Uterus (tissue), 4 donors: ENCODE measurements around the gene DOCK7. TPM values are rescaled to one million over a fixed set of nuclear protein-coding genes. Genes with fewer than 3 reads are reported as not detected.

Source experiments
- DNase-seq, 2 donors: peaks; one replicate each; pipeline ENCODE4 v3.0.0-alpha.2; 2019 to 2020
- H3K27ac ChIP-seq, 2 donors: fragments of 200-600 bp; sonication (generic); 1 replicate in 1 of 2; 2 replicates in 1 of 2; pipeline ENCODE4 v1.5.1; 2016 to 2018
- H3K27me3 ChIP-seq, 2 donors: fragments of 200-600 bp; sonication (generic); one replicate each; pipeline ENCODE4 v1.5.1; 2018 to 2019; ENCODE audit warnings: control low read depth in 1 of 2
- H3K36me3 ChIP-seq, 2 donors: fragments of 200-600 bp; sonication (generic); one replicate each; pipeline ENCODE4 v1.5.1; 2019; ENCODE audit warnings: control low read depth in 1 of 2
- H3K4me1 ChIP-seq, 2 donors: fragments of 200-600 bp; sonication (generic); one replicate each; pipeline ENCODE4 v1.5.1; 2018 to 2019; ENCODE audit warnings: control low read depth in 1 of 2
- H3K4me3 ChIP-seq, 2 donors: fragments of 200-600 bp; sonication (generic); 1 replicate in 1 of 2; 2 replicates in 1 of 2; pipeline ENCODE4 v1.5.1; 2018 to 2019; ENCODE audit warnings: mild to moderate bottlenecking in 1 of 2
- H3K9me3 ChIP-seq, 2 donors: fragments of 200-600 bp; sonication (generic); one replicate each; pipeline ENCODE4 v1.5.1; 2019; ENCODE audit warnings: control low read depth in 1 of 2
- CTCF ChIP-seq, 4 experiments: fragments of 200-600 bp in 2 of 4; fragments of 450-650 bp in 2 of 4; sonication (generic) in 2 of 4; IDR thresholded peaks; one replicate each; pipeline ENCODE4 v1.5.1; 2016 to 2019; ENCODE audit warnings: antibody characterized with exemption in 4 of 4, mild to moderate bottlenecking in 2 of 4, moderate library complexity in 1 of 4
- POLR2A ChIP-seq, 2 donors: fragments of 450-650 bp; IDR thresholded peaks; one replicate each; pipeline ENCODE4 v1.6.1; 2016; ENCODE audit warnings: antibody characterized with exemption in 2 of 2, mild to moderate bottlenecking in 1 of 2, moderate library complexity in 1 of 2
- intact Hi-C: fragments of 100-400 bp; cut with DNase I; formaldehyde crosslinking; loops from one replicate; pipeline ENCODE4 v1.15.1; 2023; ENCODE audit warnings: low total_unique reads
- total RNA-seq, 4 donors: library from RNA; depleted of rRNA in 3 of 4; stranded (reverse); fragments of >200 nt in 3 of 4; gene quantifications; one replicate each; pipeline versions ENCODE4 v1.1.0 to v1.2.4, GENCODE V29; 2014 to 2023
- donor health status: DM: yes; HTN: yes; CAD: no.

The DOCK7 gene
- total RNA-seq, 4 donors from 2014 or later: 17.9 to 134 (median 77.9) TPM

- DNase-seq: peak in 1 of 2 donors; percentile 40
- Histone ChIP-seq H3K9me3 (no peaks in the 10 kb centered on the region), H3K27me3 (no peaks in the 10 kb centered on the region), H3K4me1 (peaks cover 0 to 5% of the 10 kb centered on the region in 2 donors), H3K36me3 (no peaks in the 10 kb centered on the region), H3K27ac (peak overlapping the region; percentile 98 to 99), H3K4me3 (peak overlapping the region; percentile 94 to 98)
- intact Hi-C loops: no loop called here
- TF ChIP-seq CTCF (IDR thresholded peaks at IDR 0.05) (no peak), POLR2A (IDR thresholded peaks at IDR 0.05) (no peak)
Observed at GRCh38 chr1:62437273-62437940, 250.8 kb downstream of the DOCK7 start.

GRCh38 chr1:62436466-62437272, 251.5 kb downstream of the DOCK7 start, which contains the start of gene USP1:
TSS of gene USP1 (plus strand) at chr1:62437049. CDS start at chr1:62439868, 2,819 bp downstream.
- Histone ChIP-seq H3K27me3 (no peaks in the 10 kb centered on the region), H3K4me3 (peak within 1 kb of the TSS; percentile 94 to 98), H3K4me1 (peaks cover 0 to 5% of the 10 kb centered on the region in 2 donors), H3K9me3 (no peaks in the 10 kb centered on the region), H3K27ac (peak within 1 kb of the TSS; percentile 98 to 99), H3K36me3 (no peaks in the 10 kb centered on the region)
- TF ChIP-seq CTCF (IDR thresholded peaks at IDR 0.05) (peak in 2 of 4 experiments; percentile 2 to 5), POLR2A (IDR thresholded peaks at IDR 0.05) (peak; percentile 49 to 59)
- intact Hi-C loops: no loop called here
- DNase-seq: peak; percentile 97 to 99

- TF ChIP-seq POLR2A (IDR thresholded peaks at IDR 0.05): peak; percentile 85 to 86
- TF ChIP-seq CTCF (IDR thresholded peaks at IDR 0.05): no peak
- intact Hi-C loops: no loop called here
- H3K4me3 ChIP-seq: peak overlapping the region; percentile 94 to 98
- no peaks in the 10 kb centered on the region for H3K9me3 ChIP-seq
- peaks cover 0 to 5% of the 10 kb centered on the region in 2 donors for H3K4me1 ChIP-seq
- peak in 1 of 2 donors; percentile 97 for DNase-seq
- H3K36me3 ChIP-seq: no peaks in the 10 kb centered on the region
- no peaks in the 10 kb centered on the region for H3K27me3 ChIP-seq
- H3K27ac ChIP-seq: peak overlapping the region; percentile 98 to 99
Observed at GRCh38 chr1:62436039-62436465, 252.1 kb downstream of the DOCK7 start.

GRCh38 chr1:62435231-62436038, 252.8 kb downstream of the DOCK7 start:
- H3K4me3 ChIP-seq: peak overlapping the region; percentile 94 to 98
- H3K4me1 ChIP-seq: peaks cover 0 to 5% of the 10 kb centered on the region in 2 donors
- peak in 1 of 2 donors; percentile 22 for DNase-seq
- H3K27me3 ChIP-seq: no peaks in the 10 kb centered on the region
- H3K36me3 ChIP-seq: no peaks in the 10 kb centered on the region
- TF ChIP-seq POLR2A (IDR thresholded peaks at IDR 0.05) (no peak), CTCF (IDR thresholded peaks at IDR 0.05) (no peak)
- intact Hi-C loops: no loop called here
- no peaks in the 10 kb centered on the region for H3K9me3 ChIP-seq
- peak overlapping the region; percentile 98 to 99 for H3K27ac ChIP-seq
